IMR-90 (cell line): ENCODE results near the gene CDH23.

ENCODE experiments used
- BHLHE40 ChIP-seq: fragments of 150-350 bp; IDR thresholded peaks from 2 replicates; pipeline ENCODE4 v1.6.1; 2016; ENCODE audit warnings: mild to moderate bottlenecking, low read depth, low read length
- POLR2A ChIP-seq: IDR thresholded peaks from 2 replicates; pipeline ENCODE4 v1.6.1; 2012; ENCODE audit warnings: mild to moderate bottlenecking, low read depth, low read length
- RCOR1 ChIP-seq: IDR thresholded peaks from 2 replicates; pipeline ENCODE4 v1.6.1; 2012; ENCODE audit warnings: mild to moderate bottlenecking, low read length, improper control_type of control experiment; ENCODE audit not compliant: insufficient replicate concordance
- RFX5 ChIP-seq: IDR thresholded peaks from 2 replicates; pipeline ENCODE4 v1.8.0; 2012; ENCODE audit warnings: low read depth, mild to moderate bottlenecking, low read length, moderate library complexity
- TF ChIP-seq, protein P1 (sequence below): conservative IDR thresholded peaks from 2 replicates; pipeline ENCODE4 v1.5.1; 2012; ENCODE audit warnings: mild to moderate bottlenecking, low read depth, low read length, improper control_type of control experiment

DNA sequence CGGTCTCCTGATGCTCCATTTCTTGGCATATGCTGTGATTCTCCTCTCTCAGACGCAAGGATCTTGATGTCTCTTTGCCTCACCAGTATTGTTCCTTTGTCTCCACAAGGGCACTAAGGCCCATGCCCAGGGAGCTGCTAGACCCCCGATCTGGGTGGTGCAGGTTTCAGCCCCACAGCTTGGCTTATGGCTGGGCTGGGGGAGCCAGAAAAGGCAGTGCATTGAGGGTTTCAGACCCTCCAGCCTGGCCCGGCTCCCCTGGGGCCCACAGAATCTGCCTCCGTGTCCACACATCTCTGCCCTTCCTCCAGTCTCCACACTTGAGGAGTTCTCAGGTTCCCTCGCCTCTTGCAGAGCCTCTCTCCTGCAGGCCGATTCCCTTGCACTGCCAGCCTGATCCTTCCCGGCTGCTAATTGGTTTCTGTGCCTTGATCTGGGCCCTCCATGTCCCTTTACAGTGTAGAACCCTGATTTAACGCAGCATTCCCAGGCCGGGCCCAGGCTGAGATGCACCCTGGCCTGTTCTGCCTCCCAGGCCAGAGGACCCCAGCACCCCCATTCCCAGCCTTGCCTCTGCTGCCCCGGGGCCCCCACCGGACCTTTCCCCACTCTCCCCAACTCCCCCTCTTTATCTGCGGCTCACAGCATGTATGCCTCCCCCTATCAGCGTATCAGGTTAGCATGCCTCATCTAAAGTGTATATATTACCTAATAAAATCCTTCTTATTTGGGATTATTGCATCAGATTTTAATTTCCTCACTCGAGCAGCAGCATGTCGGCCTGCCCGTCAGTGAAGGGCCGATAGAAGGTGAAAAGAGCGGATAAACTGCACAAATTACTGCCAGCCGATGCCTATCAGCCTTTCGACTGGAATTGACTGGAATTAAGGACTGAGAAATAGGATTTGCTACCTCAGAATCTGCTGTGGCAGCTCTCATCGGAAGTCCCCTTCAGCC, 177.1 kb downstream of the CDH23 start:
- TF ChIP-seq POLR2A = no peak
- TF ChIP-seq RCOR1 = no peak
- TF ChIP-seq, protein P1, sequence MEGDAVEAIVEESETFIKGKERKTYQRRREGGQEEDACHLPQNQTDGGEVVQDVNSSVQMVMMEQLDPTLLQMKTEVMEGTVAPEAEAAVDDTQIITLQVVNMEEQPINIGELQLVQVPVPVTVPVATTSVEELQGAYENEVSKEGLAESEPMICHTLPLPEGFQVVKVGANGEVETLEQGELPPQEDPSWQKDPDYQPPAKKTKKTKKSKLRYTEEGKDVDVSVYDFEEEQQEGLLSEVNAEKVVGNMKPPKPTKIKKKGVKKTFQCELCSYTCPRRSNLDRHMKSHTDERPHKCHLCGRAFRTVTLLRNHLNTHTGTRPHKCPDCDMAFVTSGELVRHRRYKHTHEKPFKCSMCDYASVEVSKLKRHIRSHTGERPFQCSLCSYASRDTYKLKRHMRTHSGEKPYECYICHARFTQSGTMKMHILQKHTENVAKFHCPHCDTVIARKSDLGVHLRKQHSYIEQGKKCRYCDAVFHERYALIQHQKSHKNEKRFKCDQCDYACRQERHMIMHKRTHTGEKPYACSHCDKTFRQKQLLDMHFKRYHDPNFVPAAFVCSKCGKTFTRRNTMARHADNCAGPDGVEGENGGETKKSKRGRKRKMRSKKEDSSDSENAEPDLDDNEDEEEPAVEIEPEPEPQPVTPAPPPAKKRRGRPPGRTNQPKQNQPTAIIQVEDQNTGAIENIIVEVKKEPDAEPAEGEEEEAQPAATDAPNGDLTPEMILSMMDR = no peak
- no peak for TF ChIP-seq RFX5
- no peak for TF ChIP-seq BHLHE40
